DND-41 (cell line): ENCODE results near the gene CTNNA3.
A peak's percentile ranks its signal among the peaks of the same experiment; 100 is the strongest.

Source experiments
- ATAC-seq: fragments of 200-7000 bp; cut with Tn5 transposase; 3 replicates; pipeline ENCODE4 v1.9.1; 2021; ENCODE audit warnings: low read depth; ENCODE audit not compliant: insufficient read depth
- DNase-seq: peaks from one replicate; pipeline ENCODE4 v3.0.0-alpha.2; 2020
- H2AFZ ChIP-seq: 2 replicates; pipeline ENCODE4 v1.6.0; 2012; ENCODE audit warnings: low read depth, low read length
- H3K27ac ChIP-seq: 2 replicates; pipeline ENCODE4 v1.5.1; 2012; ENCODE audit warnings: low read length, inconsistent platforms
- H3K27me3 ChIP-seq: fragments of 200-600 bp; sonication (generic); 2 replicates; pipeline ENCODE4 v1.6.0; 2012; ENCODE audit warnings: low read length, mild to moderate bottlenecking, inconsistent platforms; ENCODE audit not compliant: insufficient read depth, poor library complexity
- H3K36me3 ChIP-seq: 2 replicates; pipeline ENCODE4 v1.5.1; 2012; ENCODE audit warnings: low read length, inconsistent platforms; ENCODE audit not compliant: insufficient read depth
- H3K4me1 ChIP-seq: 2 replicates; pipeline ENCODE4 v1.5.1; 2012; ENCODE audit warnings: mild to moderate bottlenecking, low read length; ENCODE audit not compliant: insufficient read depth
- H3K4me2 ChIP-seq: 2 replicates; pipeline ENCODE4 v1.6.0; 2012; ENCODE audit warnings: mild to moderate bottlenecking, moderate library complexity, low read length, inconsistent platforms; ENCODE audit not compliant: insufficient read depth
- H3K4me3 ChIP-seq, 2 experiments: fragments of 200-600 bp in 1 of 2; shearing (Covaris generic) in 1 of 2; 2 replicates each; pipeline ENCODE4 v1.5.1; 2012 to 2016; ENCODE audit warnings: inconsistent platforms in 2 of 2, low read length in 2 of 2, mild to moderate bottlenecking in 2 of 2, low read depth in 1 of 2, moderate library complexity in 1 of 2
- H3K79me2 ChIP-seq: 2 replicates; pipeline ENCODE4 v1.6.0; 2012; ENCODE audit warnings: low read length, inconsistent platforms; ENCODE audit not compliant: insufficient read depth
- H3K9ac ChIP-seq: 2 replicates; pipeline ENCODE4 v1.6.0; 2012; ENCODE audit warnings: low read depth, mild to moderate bottlenecking, inconsistent platforms, low read length, moderate library complexity
- H3K9me3 ChIP-seq: 2 replicates; pipeline ENCODE4 v1.5.1; 2012; ENCODE audit warnings: low read length, moderate library complexity, mild to moderate bottlenecking, inconsistent platforms; ENCODE audit not compliant: insufficient read depth, severe bottlenecking
- H4K20me1 ChIP-seq: 2 replicates; pipeline ENCODE4 v1.6.0; 2012; ENCODE audit warnings: low read length; ENCODE audit not compliant: insufficient read depth
- CTCF ChIP-seq: IDR thresholded peaks from 2 replicates; pipeline ENCODE4 v1.5.1; 2012; ENCODE audit warnings: borderline replicate concordance, low read length, moderate library complexity, mild to moderate bottlenecking; ENCODE audit not compliant: poor library complexity, severe bottlenecking; ENCODE audit errors: extremely low read depth
- EZH2 ChIP-seq: IDR thresholded peaks from 3 replicates; pipeline ENCODE4 v1.6.1; 2012; ENCODE audit warnings: borderline replicate concordance, low read depth, mild to moderate bottlenecking, moderate library complexity, low read length, inconsistent platforms; ENCODE audit not compliant: severe bottlenecking

The CTNNA3 gene

DNA sequence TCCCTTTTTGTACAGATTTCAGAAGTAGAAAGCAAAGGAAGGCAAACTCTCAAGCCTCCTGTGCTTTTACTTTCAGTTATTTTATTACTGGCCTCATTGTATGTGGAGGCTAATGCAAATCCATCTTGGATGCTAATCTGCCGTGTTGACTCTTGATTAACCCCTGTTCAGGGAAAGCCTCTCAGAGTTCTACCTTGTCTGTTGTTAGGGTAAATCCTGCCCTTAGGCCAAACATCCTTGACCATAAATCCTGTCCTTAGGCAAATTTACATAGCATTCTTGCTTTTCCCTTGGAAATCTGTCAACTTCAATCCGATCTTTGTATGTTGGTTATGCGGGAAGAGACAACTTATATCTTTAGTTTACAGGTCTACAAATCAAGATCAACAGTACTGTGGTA is 1480.1 kb downstream of the CTNNA3 start:
- H3K36me3 ChIP-seq = no peaks in the 10 kb centered on the region
- no peaks in the 10 kb centered on the region for H3K79me2 ChIP-seq
- no peaks in the 10 kb centered on the region for H3K4me1 ChIP-seq
- no peaks in the 10 kb centered on the region for H3K27me3 ChIP-seq
- no peaks in the 10 kb centered on the region for H4K20me1 ChIP-seq
- no peak overlapping the region for H3K4me3 ChIP-seq
- no peak overlapping the region for H3K9ac ChIP-seq
- H3K9me3 ChIP-seq = no peaks in the 10 kb centered on the region
- no peak overlapping the region for H2AFZ ChIP-seq
- H3K27ac ChIP-seq = no peak overlapping the region
- no peak for ATAC-seq
- TF ChIP-seq CTCF (no peak), EZH2 (no peak)
- no peak for DNase-seq
- no peak overlapping the region for H3K4me2 ChIP-seq

- Histone ChIP-seq H3K4me1 (no peaks in the 10 kb centered on the region), H3K4me2 (no peak overlapping the region), H3K9me3 (no peaks in the 10 kb centered on the region), H3K36me3 (no peaks in the 10 kb centered on the region), H3K4me3 (no peak overlapping the region), H2AFZ (no peak overlapping the region), H3K27ac (no peak overlapping the region), H3K9ac (no peak overlapping the region), H3K79me2 (no peaks in the 10 kb centered on the region), H3K27me3 (no peaks in the 10 kb centered on the region), H4K20me1 (no peaks in the 10 kb centered on the region)
- ATAC-seq (no peak), DNase-seq (no peak)
- TF ChIP-seq EZH2 = no peak
- peak; percentile 27 for TF ChIP-seq CTCF
Observed at GRCh38 chr10:66214721-66215404, 1481.1 kb downstream of the CTNNA3 start.

GRCh38 chr10:66209025-66209424 is 1487.0 kb downstream of the CTNNA3 start:
- H3K9ac ChIP-seq = no peak overlapping the region
- H4K20me1 ChIP-seq = no peaks in the 10 kb centered on the region
- no peaks in the 10 kb centered on the region for H3K36me3 ChIP-seq
- no peak overlapping the region for H3K27ac ChIP-seq
- H3K79me2 ChIP-seq = no peaks in the 10 kb centered on the region
- H2AFZ ChIP-seq = no peak overlapping the region
- DNase-seq = no peak
- no peak overlapping the region for H3K4me2 ChIP-seq
- H3K4me1 ChIP-seq = no peaks in the 10 kb centered on the region
- TF ChIP-seq EZH2 (no peak), CTCF (no peak)
- no peaks in the 10 kb centered on the region for H3K27me3 ChIP-seq
- H3K9me3 ChIP-seq = no peaks in the 10 kb centered on the region
- ATAC-seq = no peak
- no peak overlapping the region for H3K4me3 ChIP-seq

DNA sequence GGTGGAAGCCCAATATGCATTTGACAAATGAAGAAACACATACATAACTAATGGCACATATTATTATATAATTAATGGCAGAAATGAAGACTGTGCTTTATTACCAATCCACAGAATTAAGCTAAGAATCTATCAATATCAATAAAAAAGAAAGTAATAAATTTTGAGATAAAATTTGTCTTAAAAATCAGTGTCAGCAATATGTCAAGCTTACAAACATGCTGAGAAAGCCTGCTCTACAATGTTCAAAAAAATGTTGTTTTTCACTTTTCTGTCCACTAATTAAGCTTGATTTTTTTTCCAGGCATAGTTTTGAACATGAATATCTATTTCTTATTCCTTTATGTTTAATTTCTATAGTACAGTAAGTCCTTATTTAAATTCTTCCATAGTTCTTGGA is 1491.2 kb downstream of the CTNNA3 start:
- no peak for TF ChIP-seq EZH2
- TF ChIP-seq CTCF = no peak
- Histone ChIP-seq H3K4me3 (no peak overlapping the region), H4K20me1 (no peaks in the 10 kb centered on the region), H3K27me3 (no peaks in the 10 kb centered on the region), H3K4me1 (no peaks in the 10 kb centered on the region), H3K9me3 (no peaks in the 10 kb centered on the region), H3K9ac (no peak overlapping the region), H3K36me3 (no peaks in the 10 kb centered on the region), H3K27ac (no peak overlapping the region), H3K4me2 (no peak overlapping the region), H3K79me2 (no peaks in the 10 kb centered on the region), H2AFZ (no peak overlapping the region)
- ATAC-seq = no peak
- DNase-seq = no peak
